Gastroesophageal sphincter (tissue), 3 donors: ENCODE data around the gene TNRC6B.

Experiments used
- CTCF ChIP-seq, 4 experiments: fragments of 200-600 bp in 2 of 4; fragments of 450-650 bp in 2 of 4; sonication (generic) in 1 of 4; IDR thresholded peaks; one replicate each; pipeline ENCODE4 v1.5.1; 2017 to 2019; ENCODE audit warnings: antibody characterized with exemption in 4 of 4, mild to moderate bottlenecking in 2 of 4, moderate library complexity in 2 of 4
- EP300 ChIP-seq: sonication (generic); formaldehyde crosslinking; IDR thresholded peaks from one replicate; pipeline ENCODE4 v1.6.1; 2017; ENCODE audit warnings: antibody characterized with exemption, mild to moderate bottlenecking
- POLR2A ChIP-seq, 2 donors: fragments of 450-650 bp; IDR thresholded peaks; one replicate each; pipeline ENCODE4 v1.6.1; 2017; ENCODE audit warnings: antibody characterized with exemption in 2 of 2, mild to moderate bottlenecking in 2 of 2, moderate library complexity in 1 of 2
- POLR2AphosphoS5 ChIP-seq: sonication (generic); formaldehyde crosslinking; IDR thresholded peaks from one replicate; pipeline ENCODE4 v1.6.1; 2017; ENCODE audit warnings: antibody characterized with exemption

GRCh38 chr22:40240686-40241085 is 63.0 kb downstream of the TNRC6B start:
- no peak for TF ChIP-seq POLR2A (IDR thresholded peaks at IDR 0.05)
- TF ChIP-seq CTCF (IDR thresholded peaks at IDR 0.05), result no peak
- no peak for TF ChIP-seq POLR2AphosphoS5
- TF ChIP-seq EP300, result no peak
